Measurements from ENCODE around the gene ADGRL3. TPM values are rescaled to one million over a fixed set of nuclear protein-coding genes. Genes with fewer than 3 reads are reported as not detected.

The ADGRL3 gene
- total and polyA plus RNA-seq, 3 experiments from 2014 or later, result not detected

DNA sequence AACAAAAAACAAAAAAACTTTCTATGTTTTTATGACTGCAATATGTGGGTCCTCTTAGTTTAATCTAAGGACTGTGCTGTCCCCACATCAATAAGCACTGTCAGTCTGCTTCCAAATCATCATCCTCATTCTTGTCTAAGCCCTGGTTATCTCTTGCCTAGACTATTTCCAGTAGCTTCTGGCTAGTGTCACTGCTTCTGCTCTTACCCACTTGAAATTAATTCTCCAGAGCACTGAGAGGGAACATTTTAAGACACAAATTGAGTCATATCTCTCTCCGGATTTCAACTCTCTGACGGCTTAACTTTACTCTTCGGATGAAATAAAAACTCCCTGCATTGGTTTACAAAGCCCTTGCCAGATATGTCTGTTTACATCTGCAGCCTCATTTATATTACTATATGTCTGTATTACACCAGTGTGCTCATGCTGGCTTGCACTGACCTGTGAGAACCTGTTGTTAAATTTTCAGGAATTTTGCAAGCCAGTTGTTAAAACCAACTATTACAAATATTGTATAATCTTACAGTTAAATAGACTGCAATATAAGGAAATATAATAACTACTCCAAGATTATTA is 345.9 kb downstream of the ADGRL3 start:
- H3K9me3 Mint-ChIP-seq, result peaks cover 3 to 24% (median 15%) of the 10 kb centered on the region in 5 donors
- H3K4me1 Mint-ChIP-seq, result no peaks in the 10 kb centered on the region
- Histone ChIP-seq H3K4me1 (ENCODE audit: insufficient read depth, low read length) (no peaks in the 10 kb centered on the region), H3K27me3 (ENCODE audit: insufficient read depth, low read length, poor library complexity, severe bottlenecking) (no peaks in the 10 kb centered on the region), H3K36me3 (ENCODE audit: insufficient read depth, low read length) (no peaks in the 10 kb centered on the region), H3K4me3 (ENCODE audit: low read length) (no peak overlapping the region), H3K27ac (ENCODE audit: low read depth, low read length) (no peak overlapping the region), H3K9me3 (ENCODE audit: low read length) (no peaks in the 10 kb centered on the region)
- no peak overlapping the region for H3K4me3 Mint-ChIP-seq
- ChIA-PET CTCF (no interaction called here), POLR2A (no interaction called here)
- no peak overlapping the region for H3K27ac Mint-ChIP-seq
- no peaks in the 10 kb centered on the region for H3K36me3 Mint-ChIP-seq
- H3K27me3 Mint-ChIP-seq, result no peaks in the 10 kb centered on the region
- DNase-seq, result no peak

DNA sequence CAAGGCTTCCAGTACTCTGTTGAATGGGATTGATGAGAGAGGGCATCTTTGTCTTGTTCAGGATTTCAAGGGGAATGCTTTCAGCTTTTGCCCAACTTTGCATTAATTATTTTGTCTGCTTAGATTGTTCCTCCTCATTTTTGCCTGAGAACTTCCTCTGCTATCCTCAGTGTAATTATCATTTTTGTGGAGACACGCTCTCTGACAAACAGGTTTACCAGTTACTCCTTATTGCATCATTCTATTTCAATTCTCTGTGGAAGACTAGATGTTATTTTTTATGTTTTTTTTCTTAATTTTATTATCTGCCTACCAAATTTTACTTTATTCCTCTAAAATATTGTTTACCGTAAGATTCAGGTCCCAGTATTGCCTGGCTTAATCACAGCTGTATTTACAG is 349.2 kb downstream of the ADGRL3 start:
- CTCF ChIA-PET, result no interaction called here
- Mint-ChIP-seq H3K36me3 (no peaks in the 10 kb centered on the region), H3K4me3 (no peak overlapping the region)

DNA sequence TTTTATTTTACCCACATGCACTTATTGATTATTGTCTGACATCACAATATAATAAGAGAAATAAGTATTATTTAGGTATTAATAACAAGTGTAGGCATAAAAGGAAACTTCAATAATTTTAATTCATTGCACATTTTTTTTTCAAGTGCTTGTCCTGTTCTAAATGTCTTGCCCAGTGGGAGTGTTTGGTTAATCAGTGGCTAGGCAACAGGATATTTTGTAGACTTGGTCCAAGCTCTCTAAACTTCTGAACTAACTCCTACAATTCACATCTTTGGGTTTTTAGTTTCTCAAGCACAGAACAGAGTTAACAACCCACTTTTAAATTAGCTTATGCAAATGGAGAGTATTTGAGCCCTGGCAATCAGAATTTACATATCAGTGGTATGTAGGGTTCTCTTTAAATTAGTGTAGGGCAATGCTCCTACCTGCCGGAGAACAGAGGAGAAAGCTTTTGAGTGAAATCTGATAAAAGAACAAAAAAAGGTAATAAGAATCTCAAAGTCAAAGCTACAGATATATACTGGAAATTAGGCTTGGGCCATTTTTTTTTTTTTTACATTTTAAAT is 353.5 kb downstream of the ADGRL3 start:
- Histone ChIP-seq H3K27me3 (ENCODE audit: insufficient read depth, low read length, poor library complexity, severe bottlenecking) (no peaks in the 10 kb centered on the region), H3K4me3 (ENCODE audit: low read length) (no peak overlapping the region), H3K27ac (ENCODE audit: low read depth, low read length) (no peak overlapping the region), H3K36me3 (ENCODE audit: insufficient read depth, low read length) (no peaks in the 10 kb centered on the region), H3K4me1 (ENCODE audit: insufficient read depth, low read length) (no peaks in the 10 kb centered on the region), H3K9me3 (ENCODE audit: low read length) (no peaks in the 10 kb centered on the region)
- ChIA-PET POLR2A (no interaction called here), CTCF (no interaction called here)
- peaks cover 0 to 27% (median 12%) of the 10 kb centered on the region in 5 donors for H3K9me3 Mint-ChIP-seq
- no peak for DNase-seq
- no peaks in the 10 kb centered on the region for H3K4me1 Mint-ChIP-seq
- no peaks in the 10 kb centered on the region for H3K36me3 Mint-ChIP-seq
- H3K27ac Mint-ChIP-seq, result no peak overlapping the region
- no peaks in the 10 kb centered on the region for H3K27me3 Mint-ChIP-seq
- H3K4me3 Mint-ChIP-seq, result no peak overlapping the region

More for the DNA sequence above, 349.2 kb downstream of the ADGRL3 start:
- POLR2A ChIA-PET, result no interaction called here
- H3K9me3 ChIP-seq (ENCODE audit: low read length), result no peaks in the 10 kb centered on the region
- no peak overlapping the region for H3K4me3 ChIP-seq (ENCODE audit: low read length)
- Mint-ChIP-seq H3K4me1 (no peaks in the 10 kb centered on the region), H3K27me3 (no peaks in the 10 kb centered on the region), H3K27ac (no peak overlapping the region), H3K9me3 (peaks cover 3 to 24% (median 9%) of the 10 kb centered on the region in 5 donors)
- no peak overlapping the region for H3K27ac ChIP-seq (ENCODE audit: low read depth, low read length)
- no peak for DNase-seq
- no peaks in the 10 kb centered on the region for H3K27me3 ChIP-seq (ENCODE audit: insufficient read depth, low read length, poor library complexity, severe bottlenecking)
- H3K36me3 ChIP-seq (ENCODE audit: insufficient read depth, low read length), result no peaks in the 10 kb centered on the region
- no peaks in the 10 kb centered on the region for H3K4me1 ChIP-seq (ENCODE audit: insufficient read depth, low read length)

DNA sequence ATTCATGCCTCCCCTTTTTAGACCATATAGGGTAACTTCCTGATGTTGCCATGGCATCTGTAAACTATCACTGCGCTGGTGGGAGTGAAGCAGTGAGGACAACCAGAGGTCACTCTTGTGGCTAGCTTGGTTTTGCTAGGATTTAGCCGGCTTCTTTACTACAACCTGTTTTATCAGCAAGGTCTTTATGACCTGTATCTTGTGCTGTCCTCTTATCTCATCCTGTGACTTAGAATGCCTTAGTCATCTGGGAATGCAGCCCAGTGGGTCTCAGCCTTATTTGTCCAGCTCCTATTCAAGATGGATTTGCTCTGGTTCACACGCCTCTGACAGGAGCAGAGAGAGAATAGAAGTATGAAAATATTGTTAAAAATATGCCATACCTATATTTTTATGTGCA is 355.7 kb downstream of the ADGRL3 start:
- Histone ChIP-seq H3K9me3 (ENCODE audit: low read length) (no peaks in the 10 kb centered on the region), H3K4me3 (ENCODE audit: low read length) (no peak overlapping the region), H3K4me1 (ENCODE audit: insufficient read depth, low read length) (no peaks in the 10 kb centered on the region), H3K27ac (ENCODE audit: low read depth, low read length) (no peak overlapping the region), H3K36me3 (ENCODE audit: insufficient read depth, low read length) (no peaks in the 10 kb centered on the region), H3K27me3 (ENCODE audit: insufficient read depth, low read length, poor library complexity, severe bottlenecking) (no peaks in the 10 kb centered on the region)
- Mint-ChIP-seq H3K36me3 (no peaks in the 10 kb centered on the region), H3K27me3 (no peaks in the 10 kb centered on the region), H3K4me1 (no peaks in the 10 kb centered on the region), H3K4me3 (no peak overlapping the region), H3K9me3 (peaks cover 2 to 25% (median 11%) of the 10 kb centered on the region in 5 donors), H3K27ac (no peak overlapping the region)
- ChIA-PET CTCF (no interaction called here), POLR2A (no interaction called here)
- DNase-seq, result no peak

DNA sequence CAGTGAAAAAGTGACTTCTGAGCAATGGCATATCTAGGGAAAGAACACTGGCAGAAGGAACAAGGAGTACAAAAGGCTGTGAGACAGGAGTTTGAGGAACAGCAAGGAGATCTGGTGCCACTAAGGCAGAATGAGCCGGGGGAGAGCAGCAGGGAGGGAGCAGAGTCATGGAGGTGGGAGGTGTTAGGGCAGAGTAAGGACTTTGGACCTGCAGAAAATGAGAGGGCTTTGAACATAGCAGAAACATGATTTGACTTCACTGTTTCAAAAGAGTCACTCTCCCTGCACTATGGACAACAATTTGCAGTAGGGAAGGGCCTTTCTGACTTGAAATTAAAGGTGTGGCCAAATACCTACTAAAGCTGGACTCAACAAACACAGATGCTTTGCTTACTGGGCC is 356.2 kb downstream of the ADGRL3 start:
- DNase-seq, result no peak
- POLR2A ChIA-PET, result no interaction called here
- Histone ChIP-seq H3K9me3 (ENCODE audit: low read length) (no peaks in the 10 kb centered on the region), H3K4me3 (ENCODE audit: low read length) (no peak overlapping the region), H3K27me3 (ENCODE audit: insufficient read depth, low read length, poor library complexity, severe bottlenecking) (no peaks in the 10 kb centered on the region), H3K36me3 (ENCODE audit: insufficient read depth, low read length) (no peaks in the 10 kb centered on the region), H3K27ac (ENCODE audit: low read depth, low read length) (no peak overlapping the region), H3K4me1 (ENCODE audit: insufficient read depth, low read length) (no peaks in the 10 kb centered on the region)
- CTCF ChIA-PET, result no interaction called here
- Mint-ChIP-seq H3K36me3 (no peaks in the 10 kb centered on the region), H3K9me3 (peaks cover 2 to 30% (median 11%) of the 10 kb centered on the region in 5 donors), H3K4me1 (no peaks in the 10 kb centered on the region), H3K27ac (no peak overlapping the region), H3K27me3 (no peaks in the 10 kb centered on the region), H3K4me3 (no peak overlapping the region)

DNA sequence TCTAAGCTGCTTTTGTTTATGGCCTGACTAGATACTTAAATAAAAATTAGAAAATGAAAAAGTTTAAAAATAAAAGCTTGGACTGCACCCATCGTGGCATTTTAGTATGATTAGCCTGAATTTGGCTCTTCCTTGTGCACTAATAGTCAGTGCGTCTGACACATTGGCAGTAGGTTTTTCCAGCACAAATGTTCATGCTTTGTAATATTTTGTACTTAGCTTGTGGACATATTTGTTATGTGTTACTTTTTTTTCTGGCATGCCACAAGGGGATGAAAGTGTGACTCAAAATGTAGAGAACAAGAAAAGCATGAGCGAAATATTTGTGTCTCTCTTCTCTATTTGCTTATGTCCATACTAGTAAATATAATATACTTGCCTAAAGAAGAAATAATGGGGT is 359.3 kb downstream of the ADGRL3 start:
- H3K27ac ChIP-seq (ENCODE audit: low read depth, low read length), result no peak overlapping the region
- DNase-seq, result no peak
- H3K36me3 ChIP-seq (ENCODE audit: insufficient read depth, low read length), result no peaks in the 10 kb centered on the region
- H3K27me3 ChIP-seq (ENCODE audit: insufficient read depth, low read length, poor library complexity, severe bottlenecking), result no peaks in the 10 kb centered on the region
- Mint-ChIP-seq H3K4me1 (no peaks in the 10 kb centered on the region), H3K36me3 (no peaks in the 10 kb centered on the region), H3K4me3 (no peak overlapping the region), H3K27ac (no peak overlapping the region), H3K27me3 (no peaks in the 10 kb centered on the region), H3K9me3 (peaks cover 7 to 34% (median 21%) of the 10 kb centered on the region in 5 donors)
- POLR2A ChIA-PET, result no interaction called here
- no peaks in the 10 kb centered on the region for H3K4me1 ChIP-seq (ENCODE audit: insufficient read depth, low read length)
- H3K9me3 ChIP-seq (ENCODE audit: low read length), result no peaks in the 10 kb centered on the region
- no peak overlapping the region for H3K4me3 ChIP-seq (ENCODE audit: low read length)
- CTCF ChIA-PET, result no interaction called here

DNA sequence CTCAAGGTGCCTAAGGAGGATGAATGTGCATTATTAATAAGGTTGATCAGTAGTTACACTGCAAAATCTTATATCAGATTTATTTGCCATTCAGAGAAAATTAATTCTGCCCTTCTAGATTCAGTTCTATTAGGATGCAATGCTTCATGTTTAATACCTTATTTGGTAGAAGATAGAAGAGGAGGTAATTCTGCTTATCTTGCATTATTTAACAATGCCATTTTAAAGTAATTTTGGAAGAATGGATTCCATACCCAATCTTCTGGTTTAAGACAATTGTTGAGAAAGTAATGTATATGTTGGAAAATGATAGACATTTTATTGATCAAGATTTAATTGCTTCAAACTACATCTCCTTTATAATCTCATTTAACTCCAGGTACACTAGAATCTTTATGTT is 360.9 kb downstream of the ADGRL3 start:
- H3K27ac Mint-ChIP-seq, result no peak overlapping the region
- H3K4me1 Mint-ChIP-seq, result no peaks in the 10 kb centered on the region
- POLR2A ChIA-PET, result no interaction called here
- no peaks in the 10 kb centered on the region for H3K9me3 ChIP-seq (ENCODE audit: low read length)
- no peak overlapping the region for H3K4me3 Mint-ChIP-seq
- H3K9me3 Mint-ChIP-seq, result peaks cover 9 to 27% (median 18%) of the 10 kb centered on the region in 5 donors
- no peak overlapping the region for H3K4me3 ChIP-seq (ENCODE audit: low read length)
- no peaks in the 10 kb centered on the region for H3K27me3 Mint-ChIP-seq
- CTCF ChIA-PET, result no interaction called here
- no peaks in the 10 kb centered on the region for H3K36me3 ChIP-seq (ENCODE audit: insufficient read depth, low read length)
- no peak for DNase-seq
- H3K4me1 ChIP-seq (ENCODE audit: insufficient read depth, low read length), result no peaks in the 10 kb centered on the region
- H3K36me3 Mint-ChIP-seq, result no peaks in the 10 kb centered on the region
- no peaks in the 10 kb centered on the region for H3K27me3 ChIP-seq (ENCODE audit: insufficient read depth, low read length, poor library complexity, severe bottlenecking)
- no peak overlapping the region for H3K27ac ChIP-seq (ENCODE audit: low read depth, low read length)

DNA sequence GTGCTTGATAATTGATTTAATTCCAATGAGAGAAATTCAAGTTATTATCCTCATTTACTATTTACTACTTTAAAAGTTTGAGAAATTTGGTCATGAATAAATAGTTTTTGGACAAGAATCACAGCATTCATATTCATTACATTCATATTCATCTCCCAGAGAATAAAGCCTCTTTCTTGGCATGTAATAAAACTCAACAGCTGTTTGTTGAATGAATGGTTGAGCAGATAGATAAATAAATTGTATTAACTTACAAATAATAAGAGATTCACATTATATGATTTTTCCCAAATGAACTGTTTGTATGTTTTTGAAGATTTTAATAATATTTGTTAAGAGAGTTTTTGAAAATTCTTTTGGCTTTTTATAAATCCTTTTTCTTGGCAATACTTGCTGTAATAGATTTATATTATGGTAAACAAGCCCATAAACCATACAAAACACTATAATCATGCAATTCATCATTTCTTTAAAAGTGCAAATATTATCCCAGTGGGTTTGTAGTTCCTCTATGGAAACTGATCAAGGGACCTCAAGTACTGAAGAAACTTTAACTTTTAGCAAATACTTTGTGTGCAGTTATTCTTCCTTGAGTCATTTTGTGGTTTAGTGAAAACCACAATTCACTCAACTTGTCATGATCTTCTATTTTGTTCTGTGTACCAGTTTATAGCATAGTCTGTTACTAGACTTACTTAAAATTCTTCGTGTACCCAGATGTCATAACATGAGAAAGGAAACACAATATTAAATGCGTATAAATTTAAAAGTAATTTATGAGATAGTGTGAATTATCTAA is 371.8 kb downstream of the ADGRL3 start:
- no peaks in the 10 kb centered on the region for H3K27me3 Mint-ChIP-seq
- H3K27ac ChIP-seq (ENCODE audit: low read depth, low read length), result no peak overlapping the region
- H3K9me3 Mint-ChIP-seq, result peaks cover 0 to 15% (median 7%) of the 10 kb centered on the region in 5 donors
- no peaks in the 10 kb centered on the region for H3K27me3 ChIP-seq (ENCODE audit: insufficient read depth, low read length, poor library complexity, severe bottlenecking)
- no peak overlapping the region for H3K4me3 Mint-ChIP-seq
- no peaks in the 10 kb centered on the region for H3K9me3 ChIP-seq (ENCODE audit: low read length)
- H3K36me3 Mint-ChIP-seq, result no peaks in the 10 kb centered on the region
- no peak overlapping the region for H3K4me3 ChIP-seq (ENCODE audit: low read length)
- no peaks in the 10 kb centered on the region for H3K4me1 ChIP-seq (ENCODE audit: insufficient read depth, low read length)
- POLR2A ChIA-PET, result no interaction called here
- DNase-seq, result no peak
- H3K36me3 ChIP-seq (ENCODE audit: insufficient read depth, low read length), result no peaks in the 10 kb centered on the region
- CTCF ChIA-PET, result no interaction called here
- H3K27ac Mint-ChIP-seq, result no peak overlapping the region
- H3K4me1 Mint-ChIP-seq, result no peaks in the 10 kb centered on the region
